OCI-LY7 (cell line): ENCODE data around the gene PCIF1. TPM values are rescaled to one million over a fixed set of nuclear protein-coding genes. Genes with fewer than 3 reads are reported as not detected.
"Not testable (repeated sequence)": the region's sequence is repeated elsewhere in the genome, so short reads cannot be mapped to it uniquely, and the experiment has no call there.

Experiments
- BruUV-seq: library from RNA; stranded (reverse); fragments of 400-500 nt; replicated peaks from 2 replicates; lab custom pipeline; 2021; lab: Mats Ljungman, UMichigan
- CTCF ChIA-PET: fragments of 300-600 bp; sonication (Branson Sonifier 250); formaldehyde crosslinking; loops from one replicate; lab custom pipeline; 2022; ENCODE audit warnings: antibody characterized with exemption; ENCODE audit not compliant: unreplicated experiment; lab: Charles Lee
- POLR2A ChIA-PET: fragments of 300-600 bp; sonication (Branson Sonifier 250); formaldehyde crosslinking; loops from one replicate; lab custom pipeline; 2022; ENCODE audit warnings: antibody characterized with exemption; lab: Charles Lee
- DNase-seq: peaks from one replicate; pipeline ENCODE4 v3.0.0-alpha.2; 2015; ENCODE audit warnings: low spot score
- H2AFZ ChIP-seq: fragments of 200-600 bp; sonication (generic), shearing (Covaris generic); 2 replicates; pipeline ENCODE4 v1.6.1; 2014; ENCODE audit warnings: mild to moderate bottlenecking, antibody characterized with exemption, low read length, moderate library complexity
- H3K27ac ChIP-seq: fragments of 200-600 bp; sonication (generic); 2 replicates; pipeline ENCODE4 v1.5.1; 2014; ENCODE audit warnings: mixed run types, low read depth, mild to moderate bottlenecking, moderate library complexity, low read length, inconsistent platforms; ENCODE audit not compliant: poor library complexity, severe bottlenecking
- H3K36me3 ChIP-seq: fragments of 200-600 bp; sonication (generic); 2 replicates; pipeline ENCODE4 v1.6.1; 2014; ENCODE audit warnings: mild to moderate bottlenecking, antibody characterized with exemption, low read length, moderate library complexity, mixed read lengths; ENCODE audit not compliant: insufficient read depth
- H3K4me1 ChIP-seq: fragments of 200-600 bp; sonication (generic); 2 replicates; pipeline ENCODE4 v1.5.1; 2014; ENCODE audit warnings: mild to moderate bottlenecking, low read length; ENCODE audit not compliant: insufficient read depth, poor library complexity, severe bottlenecking
- H3K4me2 ChIP-seq: fragments of 200-600 bp; sonication (generic); 2 replicates; pipeline ENCODE4 v1.6.1; 2014; ENCODE audit warnings: mild to moderate bottlenecking, low read length
- H3K4me3 ChIP-seq: fragments of 200-600 bp; sonication (generic); 2 replicates; pipeline ENCODE4 v1.5.1; 2014; ENCODE audit warnings: mild to moderate bottlenecking, low read depth, low read length; ENCODE audit not compliant: poor library complexity, severe bottlenecking
- H3K79me2 ChIP-seq: fragments of 200-600 bp; sonication (generic); 2 replicates; pipeline ENCODE4 v1.6.1; 2016; ENCODE audit warnings: low read depth, mild to moderate bottlenecking, low read length, moderate library complexity, mixed read lengths; ENCODE audit not compliant: insufficient read depth
- H3K9me2 ChIP-seq: fragments of 200-600 bp; sonication (generic); 2 replicates; pipeline ENCODE4 v1.6.1; 2016; ENCODE audit warnings: mild to moderate bottlenecking, low read length, mixed read lengths; ENCODE audit not compliant: insufficient read depth
- H3K9me3 ChIP-seq: fragments of 200-600 bp; sonication (generic); 2 replicates; pipeline ENCODE4 v1.6.1; 2014; ENCODE audit warnings: mild to moderate bottlenecking, mixed run types, low read length, mixed read lengths
- H4K20me1 ChIP-seq: fragments of 200-600 bp; sonication (generic); 2 replicates; pipeline ENCODE4 v1.6.1; 2014; ENCODE audit warnings: mild to moderate bottlenecking, antibody characterized with exemption, low read length, moderate library complexity, mixed read lengths; ENCODE audit not compliant: insufficient read depth
- CTCF ChIP-seq: fragments of 200-600 bp; sonication (generic); conservative IDR thresholded peaks from 2 replicates; pipeline ENCODE4 v1.5.1; 2014; ENCODE audit warnings: mild to moderate bottlenecking, antibody characterized with exemption, low read length, moderate library complexity, mixed read lengths
- EZH2phosphoT487 ChIP-seq: fragments of 200-600 bp; sonication (generic); IDR thresholded peaks from 2 replicates; pipeline ENCODE4 v1.6.1; 2018; ENCODE audit warnings: low read depth, borderline replicate concordance, mild to moderate bottlenecking, mixed run types, antibody characterized with exemption, low read length, moderate library complexity, mixed read lengths
- intact Hi-C: fragments of 100-400 bp; cut with micrococcal nuclease; formaldehyde crosslinking; loops from one replicate; pipeline ENCODE4 v1.10.0; 2022; ENCODE audit not compliant: unreplicated experiment
- total RNA-seq, 2 experiments: library from RNA; depleted of rRNA in 1 of 2; stranded (reverse); fragments of >200 nt in 1 of 2; shearing (Covaris generic) in 1 of 2; gene quantifications; 2 replicates each; pipeline ENCODE4 v1.2.3, GENCODE V29; 2014 to 2022

PCIF1 gene
- total RNA-seq, 2 experiments from 2014 or later: 21.2 to 40.6 TPM

DNA sequence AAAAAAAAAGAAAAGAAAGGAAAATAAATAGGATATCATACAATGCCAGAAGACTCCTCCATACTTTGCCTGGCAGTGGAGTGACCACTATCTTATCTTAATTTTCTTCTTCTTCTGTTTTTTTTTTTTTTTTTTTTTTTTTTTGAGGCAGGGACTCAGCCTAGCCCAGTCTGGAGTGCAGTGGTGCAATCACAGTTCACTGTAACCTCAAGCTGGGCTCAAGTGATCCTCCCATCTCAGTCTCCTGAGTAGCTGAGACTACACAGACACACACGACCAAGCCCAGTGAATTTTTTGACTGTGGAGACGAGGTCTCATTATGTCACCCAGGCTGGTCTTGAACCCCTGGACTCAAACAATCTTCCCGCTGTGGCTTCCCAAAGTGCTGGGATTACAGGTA, 57.1 kb downstream of the PCIF1 start:
- H3K79me2 ChIP-seq: no peaks in the 10 kb centered on the region
- POLR2A ChIA-PET: interaction anchor here (0.7 to 1.1 kb wide), 2 partner anchors 10 to 106 kb away, joined by 3 to 5 read pairs; no protein-coding TSS in a partner anchor
- no peak overlapping the region for H3K4me2 ChIP-seq
- TF ChIP-seq CTCF (no peak), EZH2phosphoT487 (no peak)
- intact Hi-C loops: no loop called here
- no peak overlapping the region for H3K27ac ChIP-seq
- H3K36me3 ChIP-seq: no peaks in the 10 kb centered on the region
- peaks cover 3% of the 10 kb centered on the region for H3K4me1 ChIP-seq
- H2AFZ ChIP-seq: no peak overlapping the region
- H4K20me1 ChIP-seq: no peaks in the 10 kb centered on the region
- no TSS peak for BruUV-seq
- H3K9me2 ChIP-seq: no peaks in the 10 kb centered on the region
- CTCF ChIA-PET: no interaction called here
- H3K9me3 ChIP-seq: no peaks in the 10 kb centered on the region
- no peak overlapping the region for H3K4me3 ChIP-seq
- DNase-seq: no peak

- intact Hi-C loops: no loop called here
- ChIA-PET CTCF (no interaction called here), POLR2A (no interaction called here)
- Histone ChIP-seq H3K79me2 (no peaks in the 10 kb centered on the region), H3K27ac (no peak overlapping the region), H3K4me1 (peaks cover 3% of the 10 kb centered on the region), H3K4me2 (no peak overlapping the region), H3K9me3 (no peaks in the 10 kb centered on the region), H4K20me1 (no peaks in the 10 kb centered on the region), H3K4me3 (no peak overlapping the region), H3K9me2 (no peaks in the 10 kb centered on the region), H3K36me3 (no peaks in the 10 kb centered on the region), H2AFZ (no peak overlapping the region)
- no peak for TF ChIP-seq CTCF
- no peak for TF ChIP-seq EZH2phosphoT487
- no peak for DNase-seq
- BruUV-seq: no TSS peak
These were observed 58.9 kb downstream of the PCIF1 start for GRCh38 chr20:45993197-45993951.

GRCh38 chr20:45994761-45995493, 60.4 kb downstream of the PCIF1 start:
- no peaks in the 10 kb centered on the region for H3K36me3 ChIP-seq
- BruUV-seq: no TSS peak
- no peaks in the 10 kb centered on the region for H3K9me3 ChIP-seq
- no peak overlapping the region for H3K27ac ChIP-seq
- no peaks in the 10 kb centered on the region for H3K9me2 ChIP-seq
- POLR2A ChIA-PET: interaction anchor here (0.5 kb wide), 1 partner anchor 53 kb away, joined by 3 read pairs; no protein-coding TSS in a partner anchor
- no peaks in the 10 kb centered on the region for H3K79me2 ChIP-seq
- H4K20me1 ChIP-seq: no peaks in the 10 kb centered on the region
- H3K4me2 ChIP-seq: no peak overlapping the region
- H2AFZ ChIP-seq: no peak overlapping the region
- H3K4me3 ChIP-seq: no peak overlapping the region
- CTCF ChIA-PET: no interaction called here
- intact Hi-C loops: no loop called here
- no peak for DNase-seq
- peaks cover 3% of the 10 kb centered on the region for H3K4me1 ChIP-seq
- TF ChIP-seq EZH2phosphoT487 (no peak), CTCF (no peak)

GRCh38 chr20:45995495-45996097, 61.1 kb downstream of the PCIF1 start:
- POLR2A ChIA-PET: interaction anchor here (0.5 kb wide), 1 partner anchor 54 kb away, joined by 3 read pairs; no protein-coding TSS in a partner anchor
- H3K27ac ChIP-seq, intact Hi-C loops, H3K79me2 ChIP-seq, H2AFZ ChIP-seq, H3K36me3 ChIP-seq, DNase-seq, H3K4me2 ChIP-seq, H3K4me1 ChIP-seq, H4K20me1 ChIP-seq, BruUV-seq, H3K9me2 ChIP-seq, CTCF ChIA-PET, H3K9me3 ChIP-seq, H3K4me3 ChIP-seq: not testable (repeated sequence)
